Activated CD8-positive, alpha-beta memory T cell treated with anti-CD3 and anti-CD28 coated beads, Interleukin-2, amount 10 ng/mL, durations not matched to agents 7 days and 5 days (primary cell): ENCODE data around the gene EXOC6B. TPM values are rescaled to one million over a fixed set of nuclear protein-coding genes. Genes with fewer than 3 reads are reported as not detected.

ENCODE experiments used
- ATAC-seq: fragments of 150-1000 bp; cut with Tn5 transposase; one replicate; pipeline ENCODE4 v1.10.0; 2021; ENCODE audit warnings: moderate library complexity
- CTCF ChIA-PET: fragments of 350-600 bp; sonication (Branson Sonifier 250); formaldehyde crosslinking; loops from one replicate; lab custom pipeline; 2021; ENCODE audit warnings: antibody characterized with exemption; lab: Charles Lee
- DNase-seq: peaks from one replicate; pipeline ENCODE4 v3.0.0-alpha.2; 2020
- H3K27ac Mint-ChIP-seq: one replicate; pipeline ENCODE4 v1.8.0; 2021; ENCODE audit warnings: mild to moderate bottlenecking, mixed read lengths
- H3K27me3 Mint-ChIP-seq: one replicate; pipeline ENCODE4 v1.8.0; 2021; ENCODE audit warnings: mixed read lengths
- H3K36me3 Mint-ChIP-seq: one replicate; pipeline ENCODE4 v1.8.0; 2021; ENCODE audit warnings: mild to moderate bottlenecking, mixed read lengths
- H3K4me1 Mint-ChIP-seq: one replicate; pipeline ENCODE4 v1.8.0; 2021; ENCODE audit warnings: mixed read lengths
- H3K4me3 Mint-ChIP-seq: one replicate; pipeline ENCODE4 v1.8.0; 2021; ENCODE audit warnings: mild to moderate bottlenecking, moderate library complexity, mixed read lengths
- H3K9me3 Mint-ChIP-seq: one replicate; pipeline ENCODE4 v1.8.0; 2022; ENCODE audit warnings: low read depth, mixed read lengths
- total RNA-seq, 2 experiments: library from RNA; stranded (reverse); gene quantifications; one replicate each; pipeline ENCODE4 v1.2.3, GENCODE V29; 2021

The EXOC6B gene
- total RNA-seq, 2 experiments from 2014 or later = 14.1 to 22.8 TPM

DNA sequence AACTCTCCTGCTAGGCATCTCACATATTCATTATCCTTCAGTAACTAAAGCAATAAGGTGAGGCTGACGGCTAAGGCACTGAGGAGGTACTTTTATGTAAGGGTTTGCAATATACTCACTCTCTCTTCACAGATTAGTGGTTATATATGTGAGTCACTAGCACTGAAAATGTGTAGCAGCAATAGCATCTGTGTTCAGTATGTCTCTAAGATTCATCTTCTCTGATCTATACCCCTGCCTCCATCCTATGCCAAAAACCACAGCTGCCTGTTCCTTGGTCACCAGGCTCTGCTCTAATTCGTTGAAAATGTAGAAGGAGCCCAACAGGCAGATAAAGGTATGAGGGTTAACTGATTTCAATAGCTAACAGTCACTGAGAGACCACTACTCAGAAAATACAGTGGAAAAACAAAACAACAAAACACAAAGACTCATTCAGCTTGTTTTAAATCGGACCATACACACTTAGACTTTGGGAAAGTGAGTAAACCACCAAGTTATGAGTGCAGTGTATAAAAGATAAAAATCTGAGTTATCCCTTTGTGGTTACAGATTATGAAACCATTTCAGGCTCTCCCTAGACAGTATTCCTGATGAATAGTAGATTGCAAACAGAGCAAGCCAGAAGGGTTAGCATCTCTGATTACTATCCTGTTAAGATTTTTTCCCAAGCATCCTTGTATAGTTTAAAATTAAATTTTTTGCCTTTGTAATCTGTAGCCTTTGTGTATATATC, 602.8 kb downstream of the EXOC6B start:
- DNase-seq (no peak), ATAC-seq (no peak)
- Mint-ChIP-seq H3K27me3 (no peaks in the 10 kb centered on the region), H3K36me3 (no peaks in the 10 kb centered on the region), H3K9me3 (peaks cover 3% of the 10 kb centered on the region), H3K27ac (no peak overlapping the region), H3K4me1 (no peaks in the 10 kb centered on the region), H3K4me3 (no peak overlapping the region)
- CTCF ChIA-PET = no interaction called here

- H3K27me3 Mint-ChIP-seq = no peaks in the 10 kb centered on the region
- no peaks in the 10 kb centered on the region for H3K9me3 Mint-ChIP-seq
- no peak overlapping the region for H3K27ac Mint-ChIP-seq
- DNase-seq (no peak), ATAC-seq (no peak)
- H3K36me3 Mint-ChIP-seq = no peaks in the 10 kb centered on the region
- no peak overlapping the region for H3K4me3 Mint-ChIP-seq
- no peaks in the 10 kb centered on the region for H3K4me1 Mint-ChIP-seq
- CTCF ChIA-PET = no interaction called here
Observed at GRCh38 chr2:72220170-72220569, 605.7 kb downstream of the EXOC6B start.

DNA sequence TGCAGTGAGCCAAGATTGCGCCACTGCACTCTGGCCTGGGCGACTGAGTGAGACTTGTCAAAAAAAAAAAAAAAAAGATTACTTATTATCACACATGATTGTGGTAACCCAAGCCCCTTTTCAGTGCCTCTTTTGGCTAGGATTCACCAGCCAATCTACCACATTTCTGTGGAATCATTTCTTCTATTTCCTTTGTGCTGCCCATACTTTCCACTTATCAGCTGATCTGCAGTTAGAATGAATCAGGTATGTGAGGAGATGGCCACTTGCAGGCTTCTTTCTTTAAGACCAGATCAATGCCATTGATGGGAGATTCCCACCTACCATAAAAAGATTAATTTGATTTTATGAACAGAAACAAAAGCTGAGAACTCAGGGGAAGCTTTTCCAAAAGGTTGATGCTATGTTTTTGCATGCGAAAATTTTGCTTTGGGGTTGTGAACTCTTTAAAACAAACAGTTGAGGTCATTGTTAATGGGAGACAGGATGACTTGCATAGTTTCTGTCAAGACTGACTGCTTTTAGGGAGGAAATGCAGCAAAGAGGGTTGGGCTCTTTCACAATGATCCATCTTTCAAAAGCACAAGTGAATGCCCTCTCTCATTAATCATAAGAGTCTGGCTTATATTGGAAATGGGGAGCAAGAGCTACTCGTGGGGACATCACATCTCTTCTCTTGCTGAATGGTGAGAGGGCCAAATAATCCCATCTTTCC, 611.2 kb downstream of the EXOC6B start:
- Mint-ChIP-seq H3K36me3 (no peaks in the 10 kb centered on the region), H3K4me3 (no peak overlapping the region), H3K9me3 (no peaks in the 10 kb centered on the region), H3K27ac (no peak overlapping the region), H3K4me1 (no peaks in the 10 kb centered on the region), H3K27me3 (no peaks in the 10 kb centered on the region)
- CTCF ChIA-PET = no interaction called here
- ATAC-seq (no peak), DNase-seq (no peak)

DNA sequence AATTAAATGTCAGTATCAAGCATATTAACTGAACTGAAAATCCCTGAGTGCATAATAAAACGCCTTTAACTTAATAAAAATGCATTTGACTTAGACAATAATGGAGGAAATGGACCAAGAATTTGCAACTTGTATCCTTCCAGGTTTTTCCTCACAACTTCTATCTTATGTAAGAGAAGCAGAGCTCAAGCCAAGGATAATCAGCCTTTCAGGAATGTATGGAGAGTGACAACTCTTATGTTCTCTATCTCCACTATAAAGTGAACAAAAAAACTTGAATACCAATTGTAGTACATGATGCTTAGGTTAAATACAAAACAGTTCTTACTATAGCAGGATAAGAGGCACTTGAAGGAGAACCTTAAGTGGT, 613.4 kb downstream of the EXOC6B start:
- no peaks in the 10 kb centered on the region for H3K9me3 Mint-ChIP-seq
- DNase-seq (no peak), ATAC-seq (no peak)
- CTCF ChIA-PET = no interaction called here
- H3K27me3 Mint-ChIP-seq = no peaks in the 10 kb centered on the region
- no peak overlapping the region for H3K4me3 Mint-ChIP-seq
- H3K27ac Mint-ChIP-seq = no peak overlapping the region
- H3K36me3 Mint-ChIP-seq = no peaks in the 10 kb centered on the region
- H3K4me1 Mint-ChIP-seq = no peaks in the 10 kb centered on the region

DNA sequence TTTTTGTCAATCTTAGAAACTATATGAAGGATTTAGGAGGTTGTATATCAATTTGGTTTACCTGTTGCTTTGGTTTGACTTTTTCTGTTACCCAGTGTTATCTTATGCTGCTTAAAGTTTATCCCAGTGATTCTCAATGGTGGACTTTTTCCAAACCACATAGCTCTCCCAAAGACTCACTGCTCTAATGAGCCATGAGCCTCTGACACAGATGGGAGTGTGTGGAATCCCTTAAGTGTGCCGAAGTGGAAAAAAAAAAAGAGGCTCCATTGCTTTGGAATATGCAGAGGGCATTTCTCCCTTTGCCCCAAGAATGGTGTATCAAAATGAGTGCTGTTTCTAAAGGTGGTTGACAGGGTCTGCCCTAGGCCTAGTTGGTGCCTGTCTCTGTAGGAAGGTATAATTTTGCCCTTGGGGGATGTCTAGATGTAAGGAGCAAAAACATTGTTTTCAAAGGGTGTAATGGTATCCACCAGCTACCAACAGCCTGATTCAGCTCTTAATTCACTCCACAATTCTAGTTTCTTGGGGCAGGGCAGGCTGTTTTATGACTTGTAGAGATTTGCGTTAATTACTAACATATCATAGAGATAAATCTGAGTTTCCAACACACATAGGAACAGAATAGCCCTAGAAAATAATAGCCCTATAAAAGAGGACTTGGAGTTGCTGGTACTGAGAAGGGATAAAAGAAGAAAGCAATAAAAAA, 613.9 kb downstream of the EXOC6B start:
- Mint-ChIP-seq H3K36me3 (no peaks in the 10 kb centered on the region), H3K27me3 (no peaks in the 10 kb centered on the region), H3K9me3 (no peaks in the 10 kb centered on the region), H3K27ac (no peak overlapping the region), H3K4me3 (no peak overlapping the region), H3K4me1 (no peaks in the 10 kb centered on the region)
- DNase-seq = no peak
- no peak for ATAC-seq
- CTCF ChIA-PET = no interaction called here

DNA sequence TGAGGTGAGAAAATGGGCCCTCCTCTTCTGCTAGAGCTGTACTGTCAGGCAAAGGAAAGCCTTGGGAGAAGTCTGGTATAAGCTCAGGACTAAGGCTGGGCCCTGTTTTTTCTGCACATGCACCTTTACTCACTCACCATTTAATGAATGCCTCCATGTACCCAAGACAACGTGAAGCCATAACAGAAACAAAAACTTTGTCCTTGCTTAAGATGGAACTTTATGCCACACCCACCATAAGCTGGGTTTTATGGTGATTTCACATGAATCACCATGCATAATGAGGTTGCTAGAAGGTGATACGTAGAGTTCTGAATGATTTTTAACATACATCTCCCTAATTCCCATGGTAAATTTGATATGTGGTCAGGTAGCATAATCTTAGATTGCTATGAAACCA, 614.5 kb downstream of the EXOC6B start:
- no peak for DNase-seq
- no peaks in the 10 kb centered on the region for H3K27me3 Mint-ChIP-seq
- no peak overlapping the region for H3K27ac Mint-ChIP-seq
- H3K4me3 Mint-ChIP-seq = no peak overlapping the region
- H3K36me3 Mint-ChIP-seq = no peaks in the 10 kb centered on the region
- H3K9me3 Mint-ChIP-seq = no peaks in the 10 kb centered on the region
- CTCF ChIA-PET = no interaction called here
- no peak for ATAC-seq
- H3K4me1 Mint-ChIP-seq = no peaks in the 10 kb centered on the region

DNA sequence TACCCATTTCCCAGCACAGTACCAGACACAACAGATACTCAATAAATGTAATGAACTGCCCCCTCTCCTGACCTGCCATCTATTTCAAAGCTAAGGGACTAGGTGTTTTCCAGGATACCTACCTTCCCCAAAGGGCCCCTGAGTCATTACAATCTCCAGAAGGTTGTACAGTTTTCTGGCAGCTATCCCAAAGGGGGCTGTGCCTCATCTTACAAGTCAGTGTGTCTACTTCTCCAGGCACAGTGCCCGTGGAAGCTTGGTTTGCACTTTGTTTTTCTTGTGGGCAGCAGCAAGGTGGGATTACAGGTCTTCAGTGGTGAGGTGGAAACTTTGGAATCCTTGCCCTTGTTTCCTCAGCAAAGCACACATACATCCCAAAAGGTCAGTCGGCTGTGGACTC, 615.4 kb downstream of the EXOC6B start:
- no peaks in the 10 kb centered on the region for H3K4me1 Mint-ChIP-seq
- H3K4me3 Mint-ChIP-seq = no peak overlapping the region
- CTCF ChIA-PET = no interaction called here

DNA sequence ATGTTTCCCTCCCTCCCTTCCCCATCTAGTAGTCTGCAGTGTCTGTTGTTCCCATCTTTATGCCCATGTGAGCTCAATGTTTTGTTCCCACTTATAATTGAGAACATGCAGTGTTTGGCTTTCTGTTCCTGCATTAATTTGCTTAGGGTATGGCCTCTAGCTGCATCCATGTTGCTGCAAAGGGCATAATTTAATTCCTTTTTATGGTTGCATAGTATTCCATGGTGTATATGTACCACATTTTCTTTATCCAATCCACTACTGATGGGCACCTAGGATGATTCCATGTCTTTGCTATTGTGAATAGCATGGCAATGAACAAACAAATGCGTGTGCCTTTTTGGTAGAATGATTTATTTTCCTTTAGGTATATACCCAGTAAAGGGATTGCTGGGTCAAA, 617.6 kb downstream of the EXOC6B start:
- H3K27ac Mint-ChIP-seq = no peak overlapping the region
- H3K4me3 Mint-ChIP-seq = no peak overlapping the region

More for the DNA sequence above, 615.4 kb downstream of the EXOC6B start:
- Mint-ChIP-seq H3K27me3 (no peaks in the 10 kb centered on the region), H3K36me3 (no peaks in the 10 kb centered on the region), H3K9me3 (no peaks in the 10 kb centered on the region), H3K27ac (no peak overlapping the region)
- no peak for ATAC-seq
- no peak for DNase-seq

GRCh38 chr2:72207334-72207733, 618.5 kb downstream of the EXOC6B start:
- Mint-ChIP-seq H3K4me3 (no peak overlapping the region), H3K27me3 (no peaks in the 10 kb centered on the region), H3K36me3 (no peaks in the 10 kb centered on the region), H3K27ac (no peak overlapping the region), H3K4me1 (peaks cover 1% of the 10 kb centered on the region), H3K9me3 (no peaks in the 10 kb centered on the region)
- ATAC-seq (no peak), DNase-seq (no peak)
- CTCF ChIA-PET = no interaction called here

More for the DNA sequence above, 617.6 kb downstream of the EXOC6B start:
- peaks cover 1% of the 10 kb centered on the region for H3K4me1 Mint-ChIP-seq
- DNase-seq = no peak
- H3K36me3 Mint-ChIP-seq = no peaks in the 10 kb centered on the region
- H3K9me3 Mint-ChIP-seq = no peaks in the 10 kb centered on the region
- no peaks in the 10 kb centered on the region for H3K27me3 Mint-ChIP-seq
- CTCF ChIA-PET = no interaction called here
- ATAC-seq = no peak

GRCh38 chr2:72205504-72205881, 620.3 kb downstream of the EXOC6B start:
- DNase-seq = no peak
- Mint-ChIP-seq H3K27ac (no peak overlapping the region), H3K4me3 (no peak overlapping the region), H3K4me1 (peaks cover 1% of the 10 kb centered on the region), H3K27me3 (no peaks in the 10 kb centered on the region), H3K36me3 (no peaks in the 10 kb centered on the region), H3K9me3 (no peaks in the 10 kb centered on the region)
- ATAC-seq = no peak
- CTCF ChIA-PET = no interaction called here

GRCh38 chr2:72204786-72205503, 620.9 kb downstream of the EXOC6B start:
- no peaks in the 10 kb centered on the region for H3K9me3 Mint-ChIP-seq

GRCh38 chr2:72204156-72204785, 621.6 kb downstream of the EXOC6B start:
- Mint-ChIP-seq H3K27ac (no peak overlapping the region), H3K4me3 (no peak overlapping the region), H3K4me1 (peaks cover 1% of the 10 kb centered on the region), H3K36me3 (no peaks in the 10 kb centered on the region), H3K9me3 (no peaks in the 10 kb centered on the region), H3K27me3 (no peaks in the 10 kb centered on the region)
- DNase-seq (no peak), ATAC-seq (no peak)
- CTCF ChIA-PET = no interaction called here

More at GRCh38 chr2:72204786-72205503, 620.9 kb downstream of the EXOC6B start:
- CTCF ChIA-PET = no interaction called here
- ATAC-seq (no peak), DNase-seq (no peak)
- no peaks in the 10 kb centered on the region for H3K36me3 Mint-ChIP-seq
- H3K4me1 Mint-ChIP-seq = peaks cover 1% of the 10 kb centered on the region
- no peaks in the 10 kb centered on the region for H3K27me3 Mint-ChIP-seq
- H3K27ac Mint-ChIP-seq = no peak overlapping the region
- H3K4me3 Mint-ChIP-seq = no peak overlapping the region
